Activated effector memory CD4-positive, alpha-beta T cell treated with Interleukin-2 at 50 U/mL for 16 hours (primary cell): ENCODE data around the gene TOGARAM1.

ENCODE experiments used
- DNase-seq: peaks from one replicate; pipeline ENCODE4 v3.0.0-alpha.2; 2020

Gene TOGARAM1

GRCh38 chr14:45103806-45104205 is 141.8 kb downstream of the TOGARAM1 start:
- DNase-seq, result no peak

- no peak for DNase-seq
Measured at GRCh38 chr14:45104561-45104960, 142.6 kb downstream of the TOGARAM1 start.

DNA sequence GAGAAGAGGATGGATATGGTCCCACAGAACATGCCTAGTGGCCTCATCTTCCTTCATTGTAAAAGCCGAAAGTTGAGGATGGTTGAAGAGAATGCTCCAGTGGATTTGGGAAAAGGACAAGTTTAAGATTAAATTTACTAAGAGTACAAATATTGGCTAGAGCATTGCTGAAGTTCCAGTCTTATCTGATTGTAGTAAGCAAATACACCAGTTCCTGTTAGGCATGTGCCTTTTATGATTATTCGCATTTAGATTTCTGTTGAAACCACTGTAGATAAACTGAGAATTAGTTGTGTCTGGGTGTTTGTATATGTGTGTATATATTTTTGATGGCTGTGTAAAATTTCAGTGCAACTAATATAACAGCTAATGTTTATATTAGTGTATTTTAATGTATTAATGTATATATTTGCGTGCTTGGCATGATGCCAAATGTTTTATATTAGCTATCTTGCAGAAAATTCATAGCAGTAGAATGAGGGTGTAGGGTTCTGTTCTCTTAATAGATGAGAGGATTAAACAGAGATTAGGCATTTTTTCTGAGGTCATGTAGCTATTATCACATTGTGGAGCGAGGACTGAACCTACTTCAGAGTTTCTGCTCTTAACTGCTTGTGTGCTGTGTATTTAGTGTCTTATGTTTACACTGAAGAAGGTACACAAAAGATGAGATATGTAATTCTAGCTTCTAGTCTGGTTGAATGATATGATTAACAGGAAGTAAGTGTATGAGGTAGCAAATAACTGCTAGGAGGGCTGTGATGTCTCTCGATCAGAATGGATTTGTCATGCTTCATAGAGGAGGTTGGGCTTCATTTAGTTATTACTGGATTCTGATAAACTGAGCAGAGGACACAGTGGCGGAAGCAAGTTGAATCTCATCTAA is 151.1 kb downstream of the TOGARAM1 start:
- DNase-seq, result no peak

DNA sequence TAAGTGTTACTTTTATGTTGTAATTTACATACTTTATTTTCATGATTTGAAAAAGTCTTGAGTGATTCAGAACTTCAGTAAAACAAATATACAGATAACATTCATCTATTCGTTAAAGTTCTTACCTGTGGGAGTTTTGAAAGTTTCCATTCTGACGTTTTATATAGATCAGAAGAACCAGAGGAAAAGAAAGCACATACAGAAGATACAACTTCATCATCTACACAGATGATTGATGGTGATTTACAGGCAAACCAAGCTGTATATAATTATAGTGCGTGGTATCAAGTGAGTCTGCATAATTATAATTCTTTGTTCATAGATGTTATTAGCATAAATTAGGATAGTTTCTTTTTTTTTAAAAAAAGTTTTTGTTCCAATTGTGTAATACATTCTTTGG is 152.3 kb downstream of the TOGARAM1 start:
- no peak for DNase-seq

GRCh38 chr14:45118594-45118993 is 156.6 kb downstream of the TOGARAM1 start:
- DNase-seq, result no peak

DNA sequence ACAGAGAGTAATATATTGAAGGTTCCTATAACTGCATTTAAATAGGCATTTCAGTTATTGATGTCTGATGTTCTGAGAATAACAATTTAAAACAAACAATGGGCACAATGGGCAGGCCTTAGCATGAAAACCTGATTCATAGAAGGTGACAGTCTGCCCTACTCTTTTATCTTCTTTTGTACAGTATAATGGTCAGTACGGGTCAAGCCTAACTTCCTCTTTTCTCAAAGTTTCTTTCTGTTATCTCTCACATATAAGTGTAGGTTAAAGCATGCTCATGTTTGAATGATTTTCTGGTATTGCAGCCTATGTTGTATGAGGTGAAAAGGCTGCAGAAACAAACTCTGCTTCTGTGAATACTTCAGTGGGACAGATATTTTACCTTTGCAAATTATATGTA is 158.1 kb downstream of the TOGARAM1 start:
- no peak for DNase-seq

- DNase-seq, result no peak
Measured at GRCh38 chr14:45123271-45123670, 161.3 kb downstream of the TOGARAM1 start.
